WERI-Rb-1 (cell line): ENCODE data around the gene ATXN7L1.

Experiments
- DNase-seq: peaks from one replicate; pipeline ENCODE4 v3.0.0-alpha.2; 2020
- H3K27ac ChIP-seq: fragments of 250-450 bp; sonication (Bioruptor Pico); 2 replicates; pipeline ENCODE4 v1.5.1; 2020; ENCODE audit warnings: mild to moderate bottlenecking, moderate library complexity
- H3K27me3 ChIP-seq: fragments of 250-450 bp; sonication (Bioruptor Pico); 2 replicates; pipeline ENCODE4 v1.5.1; 2021; ENCODE audit warnings: mild to moderate bottlenecking, low read depth, moderate library complexity; ENCODE audit not compliant: insufficient read depth, severe bottlenecking
- H3K36me3 ChIP-seq: fragments of 250-450 bp; sonication (Bioruptor Pico); 2 replicates; pipeline ENCODE4 v1.5.1; 2020; ENCODE audit warnings: mild to moderate bottlenecking, moderate library complexity
- H3K4me3 ChIP-seq: 2 replicates; pipeline ENCODE4 v1.5.1; 2011; ENCODE audit warnings: low read depth, mild to moderate bottlenecking, control low read depth, low read length
- H3K9me3 ChIP-seq: fragments of 250-450 bp; sonication (Bioruptor Pico); 2 replicates; pipeline ENCODE4 v1.5.1; 2021; ENCODE audit warnings: mild to moderate bottlenecking, moderate library complexity; ENCODE audit not compliant: severe bottlenecking
- CTCF ChIP-seq: IDR thresholded peaks from 2 replicates; pipeline ENCODE4 v1.5.1; 2011; ENCODE audit warnings: low read depth, mild to moderate bottlenecking, control low read depth, inconsistent platforms, low read length

ATXN7L1 gene

DNA sequence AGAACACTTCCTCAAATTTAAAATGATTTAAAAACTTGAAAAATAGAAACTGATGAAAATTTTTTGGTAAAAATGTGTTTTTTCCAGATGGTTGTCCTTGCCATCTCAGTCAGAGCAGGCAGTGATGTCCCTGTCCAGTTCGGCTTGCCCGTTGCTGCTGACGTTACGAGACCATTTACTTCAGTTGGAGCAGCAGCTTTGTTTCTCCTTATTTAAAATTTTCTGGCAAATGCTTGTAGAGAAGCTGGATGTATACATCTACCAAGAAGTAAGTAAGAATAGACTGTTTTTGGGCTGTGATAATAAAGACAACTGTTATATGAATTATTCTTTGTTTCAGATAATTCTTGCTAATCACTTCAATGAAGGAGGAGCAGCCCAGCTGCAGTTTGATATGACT lies 311.2 kb downstream of the ATXN7L1 start:
- no peak for DNase-seq

GRCh38 chr7:105559926-105560325 lies 316.5 kb downstream of the ATXN7L1 start:
- DNase-seq, result no peak
- H3K4me3 ChIP-seq, result no peak overlapping the region
- no peaks in the 10 kb centered on the region for H3K27me3 ChIP-seq
- H3K9me3 ChIP-seq, result no peaks in the 10 kb centered on the region
- no peak for TF ChIP-seq CTCF
- H3K27ac ChIP-seq, result no peak overlapping the region
- peaks cover 70% of the 10 kb centered on the region for H3K36me3 ChIP-seq

More for the DNA sequence above, 311.2 kb downstream of the ATXN7L1 start:
- no peaks in the 10 kb centered on the region for H3K27me3 ChIP-seq
- peaks cover 51% of the 10 kb centered on the region for H3K36me3 ChIP-seq
- no peak overlapping the region for H3K4me3 ChIP-seq
- H3K27ac ChIP-seq, result no peak overlapping the region
- no peaks in the 10 kb centered on the region for H3K9me3 ChIP-seq
- TF ChIP-seq CTCF, result no peak
